ENCODE results near the gene MGME1. TPM values are rescaled to one million over a fixed set of nuclear protein-coding genes. Genes with fewer than 3 reads are reported as not detected.

The MGME1 gene
- total RNA-seq, 1 experiment from 2014 or later = 26.5 TPM

DNA sequence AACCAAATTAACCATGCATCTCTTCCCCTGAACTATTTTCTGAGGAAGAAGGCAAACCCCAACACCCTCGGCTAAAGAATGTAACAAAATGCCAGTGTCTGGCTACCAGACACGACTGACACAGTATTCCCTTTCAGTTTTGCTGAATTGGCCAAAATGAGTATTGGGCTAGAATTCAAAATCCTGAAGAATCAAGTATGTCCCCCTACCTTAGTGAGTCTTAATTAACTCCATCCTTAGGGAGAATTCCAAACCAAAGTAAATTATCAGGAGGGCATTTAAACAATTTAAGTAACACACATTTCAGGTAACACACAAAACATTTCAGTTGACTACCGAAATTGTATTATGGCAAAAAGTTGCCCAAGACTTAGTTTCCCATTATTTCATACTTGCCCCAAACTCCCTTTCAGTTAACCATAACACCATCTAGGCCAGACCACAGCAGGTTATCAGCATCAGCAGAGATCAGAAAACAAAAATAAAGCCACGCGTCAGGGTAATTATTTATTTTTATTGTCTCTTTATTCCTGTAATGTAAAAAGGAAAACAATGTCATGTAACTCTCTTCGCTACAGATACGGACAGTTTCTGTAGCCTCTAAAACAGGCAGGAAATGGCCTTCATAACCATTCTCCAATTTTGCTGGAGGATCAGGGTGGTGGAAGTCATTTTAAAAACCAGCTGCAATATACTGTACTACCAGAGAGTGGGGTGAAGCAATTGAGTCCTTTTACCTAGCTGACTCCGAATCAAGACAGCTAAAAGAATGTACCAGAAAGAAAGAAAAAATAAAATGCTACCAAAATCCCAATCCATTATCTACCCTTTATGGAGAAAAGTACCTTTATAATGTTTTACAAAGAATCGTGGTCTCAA lies 2.1 kb upstream of the MGME1 start:
- Histone ChIP-seq H4K20me1 (ENCODE audit: insufficient read depth, low read depth, low read length) (peaks cover 60% of the 10 kb centered on the region), H3K9me2 (replicated peaks; ENCODE audit: insufficient read depth, low read length) (no peaks in the 10 kb centered on the region), H3K4me1 (ENCODE audit: low read length) (peaks cover 75% of the 10 kb centered on the region), H3K9ac (ENCODE audit: low read length) (peak overlapping the region; percentile 98), H2AFZ (ENCODE audit: low read length) (no peak overlapping the region), H3K27ac (ENCODE audit: low read length) (peak overlapping the region; percentile 97), H3K9me3 (ENCODE audit: low read length) (no peaks in the 10 kb centered on the region), H3K79me2 (ENCODE audit: low read length) (peaks cover 96% of the 10 kb centered on the region), H3K4me2 (ENCODE audit: low read depth, low read length, poor library complexity, severe bottlenecking) (peak overlapping the region; percentile 87), H3K4me3 (ENCODE audit: low read length) (peak overlapping the region; percentile 79), H3K27me3 (ENCODE audit: low read length) (no peaks in the 10 kb centered on the region), H3K36me3 (ENCODE audit: insufficient read depth, low read length) (peaks cover 66% of the 10 kb centered on the region)
- DNase-seq = peak; percentile 68

DNA sequence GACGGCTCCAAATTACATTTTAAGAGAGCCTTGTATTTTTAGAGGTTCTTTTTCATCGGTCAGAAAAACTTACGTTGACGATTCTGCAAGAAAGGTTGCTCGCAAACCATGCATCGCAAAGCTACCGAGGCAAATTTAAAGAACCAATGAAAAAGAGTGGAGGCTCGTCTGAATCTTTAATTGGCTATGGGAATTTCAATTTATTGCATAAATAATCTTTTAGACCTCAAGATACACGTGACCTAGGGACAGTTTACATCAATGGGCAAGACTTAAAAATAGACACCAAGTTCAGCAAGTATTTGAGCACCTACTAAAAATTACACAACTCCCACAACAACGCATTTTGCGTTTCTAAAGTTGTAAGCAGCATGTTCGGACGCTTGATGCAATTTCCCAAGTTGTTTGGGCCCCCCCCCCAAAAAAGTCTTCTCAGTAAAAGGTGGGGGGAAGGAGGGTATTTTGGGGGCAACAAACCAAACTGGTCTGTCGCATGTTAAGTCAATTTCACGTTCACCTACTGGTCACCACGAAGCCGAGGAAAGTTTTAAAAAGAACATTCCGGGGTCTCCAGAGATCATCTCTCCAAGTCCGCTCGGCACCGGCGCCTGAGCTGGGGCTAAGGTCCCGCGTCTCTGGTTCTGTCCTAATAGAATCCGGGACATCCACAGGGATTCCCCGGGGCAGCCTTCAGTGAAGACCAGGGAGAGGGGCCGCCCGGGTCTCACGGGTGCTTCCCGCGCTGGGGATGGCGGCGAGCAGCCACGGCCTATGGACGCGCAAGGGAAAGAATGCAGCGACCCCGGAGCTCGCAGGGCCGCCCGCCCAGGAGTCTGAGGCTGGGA lies 1.1 kb upstream of the MGME1 start:
- peak overlapping the region; percentile 98 for H3K9ac ChIP-seq (ENCODE audit: low read length)
- peaks cover 75% of the 10 kb centered on the region for H3K4me1 ChIP-seq (ENCODE audit: low read length)
- H2AFZ ChIP-seq (ENCODE audit: low read length) = no peak overlapping the region
- H3K27ac ChIP-seq (ENCODE audit: low read length) = peak overlapping the region; percentile 97
- H3K79me2 ChIP-seq (ENCODE audit: low read length) = peaks cover 96% of the 10 kb centered on the region
- H3K4me2 ChIP-seq (ENCODE audit: low read depth, low read length, poor library complexity, severe bottlenecking) = peak overlapping the region; percentile 87
- peaks cover 58% of the 10 kb centered on the region for H3K36me3 ChIP-seq (ENCODE audit: insufficient read depth, low read length)
- no peaks in the 10 kb centered on the region for H3K9me2 ChIP-seq (replicated peaks; ENCODE audit: insufficient read depth, low read length)
- H3K27me3 ChIP-seq (ENCODE audit: low read length) = no peaks in the 10 kb centered on the region
- peak; percentile 79 for DNase-seq
- H3K9me3 ChIP-seq (ENCODE audit: low read length) = no peaks in the 10 kb centered on the region
- H4K20me1 ChIP-seq (ENCODE audit: insufficient read depth, low read depth, low read length) = peaks cover 50% of the 10 kb centered on the region
- peak overlapping the region; percentile 79 for H3K4me3 ChIP-seq (ENCODE audit: low read length)

DNA sequence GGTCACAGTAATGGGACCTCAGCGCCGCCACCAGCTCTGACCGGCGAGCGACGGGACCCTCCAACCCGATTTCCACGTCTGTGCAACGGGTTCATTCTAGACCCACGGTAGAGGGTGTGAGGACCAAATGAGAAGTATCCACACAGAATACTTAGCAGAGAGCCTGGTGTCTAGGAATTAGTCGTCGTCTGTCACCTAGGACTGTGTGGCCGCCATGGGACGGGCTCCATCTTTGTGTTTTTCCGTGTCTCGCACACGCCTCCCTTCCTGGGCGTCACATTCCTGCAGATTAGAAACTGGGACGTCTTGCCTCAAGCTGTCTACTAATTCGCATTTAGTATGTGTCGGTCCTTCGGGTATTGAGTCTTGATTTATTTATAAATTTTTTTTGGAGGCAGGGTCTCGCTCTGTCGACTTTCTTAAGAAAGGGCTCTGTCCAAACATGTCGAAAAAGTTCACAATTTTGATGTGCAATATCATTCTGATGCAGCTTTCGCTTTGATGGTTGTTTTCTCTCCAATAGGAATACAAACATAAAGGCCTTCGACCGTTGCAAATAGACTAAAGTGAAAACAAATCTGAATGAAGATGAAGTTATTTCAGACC lies 563 bp downstream of the MGME1 start:
- H3K9me3 ChIP-seq (ENCODE audit: low read length) = no peaks in the 10 kb centered on the region
- H3K9me2 ChIP-seq (replicated peaks; ENCODE audit: insufficient read depth, low read length) = no peaks in the 10 kb centered on the region
- H3K27me3 ChIP-seq (ENCODE audit: low read length) = no peaks in the 10 kb centered on the region
- H4K20me1 ChIP-seq (ENCODE audit: insufficient read depth, low read depth, low read length) = peaks cover 34% of the 10 kb centered on the region
- peaks cover 96% of the 10 kb centered on the region for H3K79me2 ChIP-seq (ENCODE audit: low read length)
- H3K4me3 ChIP-seq (ENCODE audit: low read length) = peak overlapping the region; percentile 79
- peaks cover 74% of the 10 kb centered on the region for H3K4me1 ChIP-seq (ENCODE audit: low read length)
- H3K9ac ChIP-seq (ENCODE audit: low read length) = peak overlapping the region; percentile 98
- DNase-seq = peak; percentile 77
- H2AFZ ChIP-seq (ENCODE audit: low read length) = no peak overlapping the region; the same call in 1 of the 2 replicates
- peaks cover 44% of the 10 kb centered on the region for H3K36me3 ChIP-seq (ENCODE audit: insufficient read depth, low read length)
- H3K4me2 ChIP-seq (ENCODE audit: low read depth, low read length, poor library complexity, severe bottlenecking) = peak overlapping the region; percentile 93
- peak overlapping the region; percentile 97 for H3K27ac ChIP-seq (ENCODE audit: low read length)

DNA sequence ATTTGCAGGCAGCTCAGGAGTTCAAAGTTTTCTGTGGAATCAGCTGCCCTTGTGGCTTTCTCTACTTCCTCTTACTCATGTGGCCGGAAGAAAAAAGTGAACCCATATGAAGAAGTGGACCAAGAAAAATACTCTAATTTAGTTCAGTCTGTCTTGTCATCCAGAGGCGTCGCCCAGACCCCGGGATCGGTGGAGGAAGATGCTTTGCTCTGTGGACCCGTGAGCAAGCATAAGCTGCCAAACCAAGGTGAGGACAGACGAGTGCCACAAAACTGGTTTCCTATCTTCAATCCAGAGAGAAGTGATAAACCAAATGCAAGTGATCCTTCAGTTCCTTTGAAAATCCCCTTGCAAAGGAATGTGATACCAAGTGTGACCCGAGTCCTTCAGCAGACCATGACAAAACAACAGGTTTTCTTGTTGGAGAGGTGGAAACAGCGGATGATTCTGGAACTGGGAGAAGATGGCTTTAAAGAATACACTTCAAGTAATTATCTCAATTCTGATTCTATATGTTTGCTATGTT lies 1.1 kb downstream of the MGME1 start:
- Histone ChIP-seq H3K4me3 (ENCODE audit: low read length) (peak overlapping the region; percentile 79), H3K27me3 (ENCODE audit: low read length) (no peaks in the 10 kb centered on the region), H4K20me1 (ENCODE audit: insufficient read depth, low read depth, low read length) (peaks cover 28% of the 10 kb centered on the region), H3K9me3 (ENCODE audit: low read length) (no peaks in the 10 kb centered on the region), H3K9me2 (replicated peaks; ENCODE audit: insufficient read depth, low read length) (no peaks in the 10 kb centered on the region), H3K9ac (ENCODE audit: low read length) (peak overlapping the region; percentile 98), H2AFZ (ENCODE audit: low read length) (no peak overlapping the region), H3K4me1 (ENCODE audit: low read length) (peaks cover 68% of the 10 kb centered on the region), H3K27ac (ENCODE audit: low read length) (peak overlapping the region; percentile 97), H3K79me2 (ENCODE audit: low read length) (peaks cover 96% of the 10 kb centered on the region), H3K36me3 (ENCODE audit: insufficient read depth, low read length) (peaks cover 42% of the 10 kb centered on the region), H3K4me2 (ENCODE audit: low read depth, low read length, poor library complexity, severe bottlenecking) (peak overlapping the region; percentile 93)
- peak; percentile 91 for DNase-seq

DNA sequence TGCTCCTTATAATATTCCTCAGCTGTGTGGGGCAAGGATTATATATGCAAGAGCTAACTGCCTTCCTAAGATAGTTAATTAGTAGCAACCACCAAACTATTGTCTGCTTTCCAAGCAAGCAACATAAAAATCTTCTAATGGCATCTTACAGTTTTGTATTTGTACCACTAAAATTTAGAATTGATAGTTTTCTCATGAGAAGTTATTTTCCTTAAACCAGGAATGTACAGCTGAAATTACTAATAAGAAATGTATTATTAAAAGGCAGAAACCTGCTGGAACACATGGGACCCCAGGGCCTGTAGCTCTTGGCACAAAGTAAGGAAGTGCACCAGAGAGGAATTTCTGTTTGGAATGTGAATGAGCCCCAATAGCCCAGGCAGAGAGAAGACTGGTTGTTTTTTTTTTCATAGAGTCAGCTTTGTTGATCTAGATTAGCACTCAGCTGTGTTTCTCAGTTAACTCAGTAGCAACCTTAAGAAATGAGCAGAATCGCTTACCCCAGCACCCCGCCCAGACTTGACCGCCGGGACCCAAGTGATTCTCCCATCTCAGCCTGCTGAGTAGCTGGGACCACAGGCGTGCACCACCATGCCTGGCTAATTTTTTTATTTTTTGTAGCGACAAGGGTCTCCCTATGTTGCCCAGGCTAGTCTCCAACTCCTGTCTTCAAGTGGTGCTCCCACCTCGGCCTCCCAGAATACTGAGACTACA lies 2.6 kb downstream of the MGME1 start:
- Histone ChIP-seq H3K9me3 (ENCODE audit: low read length) (no peaks in the 10 kb centered on the region), H3K9me2 (replicated peaks; ENCODE audit: insufficient read depth, low read length) (no peaks in the 10 kb centered on the region), H3K27me3 (ENCODE audit: low read length) (no peaks in the 10 kb centered on the region), H3K36me3 (ENCODE audit: insufficient read depth, low read length) (peaks cover 35% of the 10 kb centered on the region), H3K4me1 (ENCODE audit: low read length) (peaks cover 53% of the 10 kb centered on the region), H2AFZ (ENCODE audit: low read length) (no peak overlapping the region), H3K4me3 (ENCODE audit: low read length) (peak overlapping the region; percentile 79), H3K9ac (ENCODE audit: low read length) (peak overlapping the region; percentile 98), H3K4me2 (ENCODE audit: low read depth, low read length, poor library complexity, severe bottlenecking) (peak overlapping the region; percentile 93), H4K20me1 (ENCODE audit: insufficient read depth, low read depth, low read length) (peaks cover 14% of the 10 kb centered on the region), H3K27ac (ENCODE audit: low read length) (peak overlapping the region; percentile 97), H3K79me2 (ENCODE audit: low read length) (peaks cover 94% of the 10 kb centered on the region)
- peak; percentile 60 for DNase-seq

DNA sequence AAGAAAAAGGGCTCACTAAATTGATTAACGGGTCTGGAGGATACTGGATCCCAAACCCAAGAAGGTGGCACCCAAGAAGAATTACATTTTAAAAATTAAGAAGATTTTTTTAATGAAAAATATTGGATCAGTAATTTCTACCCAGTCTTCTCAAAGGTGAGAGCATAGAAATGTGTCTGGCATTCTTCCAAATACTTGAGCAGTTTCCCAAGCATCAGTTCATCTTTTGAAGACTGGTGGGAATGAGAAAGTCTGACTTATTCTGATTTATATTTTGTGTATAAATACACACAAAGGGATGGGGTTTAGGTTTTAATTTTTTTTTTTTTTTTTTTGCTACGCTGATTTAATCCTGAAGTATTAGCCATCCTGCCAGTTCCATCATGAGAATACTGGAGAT lies 3.3 kb downstream of the MGME1 start:
- Histone ChIP-seq H3K27me3 (ENCODE audit: low read length) (no peaks in the 10 kb centered on the region), H2AFZ (ENCODE audit: low read length) (no peak overlapping the region), H3K9me3 (ENCODE audit: low read length) (no peaks in the 10 kb centered on the region), H3K27ac (ENCODE audit: low read length) (peak overlapping the region; percentile 97), H3K4me1 (ENCODE audit: low read length) (peaks cover 47% of the 10 kb centered on the region), H3K36me3 (ENCODE audit: insufficient read depth, low read length) (peaks cover 29% of the 10 kb centered on the region), H3K4me2 (ENCODE audit: low read depth, low read length, poor library complexity, severe bottlenecking) (peak overlapping the region; percentile 93), H4K20me1 (ENCODE audit: insufficient read depth, low read depth, low read length) (peaks cover 8% of the 10 kb centered on the region; the same call in 1 of the 2 replicates), H3K9ac (ENCODE audit: low read length) (peak overlapping the region; percentile 98), H3K9me2 (replicated peaks; ENCODE audit: insufficient read depth, low read length) (no peaks in the 10 kb centered on the region), H3K79me2 (ENCODE audit: low read length) (peaks cover 92% of the 10 kb centered on the region), H3K4me3 (ENCODE audit: low read length) (peak overlapping the region; percentile 79)
- peak; percentile 54 for DNase-seq

DNA sequence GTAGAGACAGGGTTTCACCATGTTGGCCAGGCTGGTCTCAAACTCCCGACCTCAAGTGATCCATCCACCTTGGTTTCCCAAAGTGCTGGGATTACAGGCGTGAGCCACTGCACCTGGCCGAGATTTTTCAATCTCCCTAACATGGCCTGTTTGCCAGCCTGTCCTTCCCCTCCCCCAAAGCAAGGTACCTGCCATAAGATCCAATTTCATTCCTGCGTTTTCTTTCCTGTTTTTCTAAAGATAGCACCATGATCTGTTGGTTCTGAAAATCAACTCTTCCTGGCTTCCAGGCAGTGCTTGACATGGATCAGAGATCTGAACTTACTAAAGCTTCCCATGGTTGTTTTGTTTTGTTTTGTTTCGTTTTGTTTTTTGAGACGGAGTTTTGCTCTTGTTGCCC lies 7.5 kb downstream of the MGME1 start:
- Histone ChIP-seq H3K4me2 (ENCODE audit: low read depth, low read length, poor library complexity, severe bottlenecking) (no peak overlapping the region), H3K27ac (ENCODE audit: low read length) (no peak overlapping the region), H4K20me1 (ENCODE audit: insufficient read depth, low read depth, low read length) (no peaks in the 10 kb centered on the region), H2AFZ (ENCODE audit: low read length) (no peak overlapping the region), H3K9me3 (ENCODE audit: low read length) (no peaks in the 10 kb centered on the region), H3K36me3 (ENCODE audit: insufficient read depth, low read length) (peaks cover 21% of the 10 kb centered on the region), H3K9ac (ENCODE audit: low read length) (no peak overlapping the region), H3K27me3 (ENCODE audit: low read length) (no peaks in the 10 kb centered on the region), H3K79me2 (ENCODE audit: low read length) (peaks cover 75% of the 10 kb centered on the region), H3K4me3 (ENCODE audit: low read length) (no peak overlapping the region), H3K4me1 (ENCODE audit: low read length) (peaks cover 29% of the 10 kb centered on the region), H3K9me2 (replicated peaks; ENCODE audit: insufficient read depth, low read length) (no peaks in the 10 kb centered on the region)
- DNase-seq = no peak
